Stimulated activated effector memory CD8-positive, alpha-beta T cell treated with anti-CD3 and anti-CD28 coated beads, Interleukin-12 subunit alpha, Interleukin-12 subunit beta, amount 100 ng/mL, for 72 hours (primary cell): ENCODE data around the gene MICAL3.
A peak's percentile ranks its signal among the peaks of the same experiment; 100 is the strongest.

ENCODE experiments used
- ATAC-seq: fragments of 150-1000 bp; cut with Tn5 transposase; 2 replicates; pipeline ENCODE4 v1.10.0; 2021
- DNase-seq, 2 donors: peaks; one replicate each; pipeline ENCODE4 v3.0.0; 2021 to 2022; ENCODE audit warnings: low spot score in 2 of 2
- H3K27ac Mint-ChIP-seq: one replicate; pipeline ENCODE4 v1.8.0; 2022; ENCODE audit warnings: mild to moderate bottlenecking, mixed read lengths
- H3K36me3 Mint-ChIP-seq: one replicate; pipeline ENCODE4 v1.8.0; 2022; ENCODE audit warnings: mild to moderate bottlenecking, mixed read lengths
- H3K4me1 Mint-ChIP-seq: one replicate; pipeline ENCODE4 v1.8.0; 2022; ENCODE audit warnings: mixed read lengths
- H3K4me3 Mint-ChIP-seq: one replicate; pipeline ENCODE4 v1.8.0; 2022; ENCODE audit warnings: mild to moderate bottlenecking, mixed read lengths
- H3K9me3 Mint-ChIP-seq: one replicate; pipeline ENCODE4 v1.8.0; 2022; ENCODE audit warnings: mixed read lengths

Gene MICAL3

DNA sequence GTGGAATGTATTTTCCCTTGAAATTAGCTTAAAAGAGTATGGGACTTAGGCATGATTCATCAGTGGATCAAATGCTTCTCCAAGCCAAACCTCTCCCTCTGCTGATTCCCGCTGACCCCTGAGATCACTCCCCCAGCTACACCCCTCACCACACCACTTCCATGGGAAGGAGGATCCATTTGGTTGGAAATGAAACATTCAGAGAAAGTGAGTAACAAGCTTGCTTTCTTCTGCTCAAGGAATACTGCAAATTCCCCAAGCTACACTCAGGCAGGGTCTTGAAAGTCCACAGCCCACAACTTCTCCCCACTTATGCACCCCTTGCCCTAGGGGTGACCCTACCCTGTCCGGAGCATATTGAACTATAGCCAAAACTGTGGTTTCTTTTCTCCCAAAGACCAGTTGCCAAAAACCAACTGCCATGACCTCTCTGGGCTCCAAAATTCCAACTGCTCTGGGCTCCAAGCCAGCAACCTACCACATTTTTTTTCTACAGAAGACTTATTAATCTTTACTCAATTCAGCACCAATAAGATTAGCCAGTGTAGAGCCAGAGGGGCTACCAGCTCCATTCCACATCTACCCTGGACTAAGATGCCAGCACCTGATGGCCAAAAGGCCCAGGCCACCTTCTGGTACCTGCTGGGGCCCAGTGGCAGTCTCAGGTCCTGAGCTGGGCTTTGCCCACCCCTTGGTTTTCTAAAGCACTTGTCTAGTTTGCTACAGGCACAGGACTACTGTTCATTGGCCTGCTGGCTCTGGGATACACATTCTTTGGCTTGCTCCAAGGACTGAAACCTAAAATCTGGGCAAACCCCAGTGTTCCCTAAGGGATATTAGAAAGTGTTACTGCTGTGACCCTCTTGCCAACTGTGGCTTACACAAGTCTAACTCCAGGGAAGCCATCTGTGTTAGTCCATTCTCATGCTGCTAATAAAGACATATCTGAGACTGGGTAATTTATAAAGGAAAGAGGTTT is 101.1 kb downstream of the MICAL3 start:
- Mint-ChIP-seq H3K4me1 (peaks cover 53% of the 10 kb centered on the region), H3K4me3 (no peak overlapping the region), H3K9me3 (no peaks in the 10 kb centered on the region), H3K27ac (no peak overlapping the region), H3K36me3 (no peaks in the 10 kb centered on the region)
- ATAC-seq (no peak), DNase-seq (no peak)

- DNase-seq = no peak
- peaks cover 45% of the 10 kb centered on the region for H3K4me1 Mint-ChIP-seq
These were observed 102.2 kb downstream of the MICAL3 start for GRCh38 chr22:17921871-17922821.

DNA sequence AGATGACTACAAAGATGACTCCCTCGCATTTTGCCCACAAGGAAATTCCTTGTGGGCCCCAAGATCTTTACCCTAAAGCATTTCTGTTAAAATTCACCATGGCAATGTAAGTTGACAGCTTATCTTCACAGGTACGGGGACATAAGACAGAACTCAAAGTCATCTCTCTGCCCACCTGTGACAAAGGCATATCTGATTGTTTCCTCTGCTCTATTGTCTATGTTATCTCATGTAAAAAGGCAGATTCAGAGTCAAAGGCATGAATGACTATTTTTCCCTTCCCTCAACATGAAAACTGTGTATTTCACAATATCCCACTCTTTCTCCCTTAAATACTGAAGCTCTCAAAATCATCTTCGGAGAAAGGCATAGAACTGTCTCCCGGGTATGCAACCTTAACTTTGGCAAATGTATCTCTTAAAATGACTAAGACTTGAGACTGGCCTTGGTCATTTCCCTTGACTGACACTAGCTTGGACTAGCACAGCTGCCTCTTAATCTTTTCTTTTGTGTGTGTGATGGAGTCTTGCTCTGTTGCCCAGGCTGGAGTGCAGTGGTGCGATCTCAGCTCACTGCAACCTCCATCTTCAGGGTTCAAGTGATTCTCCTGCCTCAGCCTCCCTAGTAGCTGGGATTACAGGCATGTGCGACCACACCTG is 103.2 kb downstream of the MICAL3 start:
- Mint-ChIP-seq H3K27ac (peak overlapping the region; percentile 9), H3K36me3 (no peaks in the 10 kb centered on the region), H3K9me3 (no peaks in the 10 kb centered on the region), H3K4me3 (no peak overlapping the region), H3K4me1 (peaks cover 38% of the 10 kb centered on the region)
- DNase-seq (no peak), ATAC-seq (no peak)

More at GRCh38 chr22:17921871-17922821, 102.2 kb downstream of the MICAL3 start:
- H3K27ac Mint-ChIP-seq = no peak overlapping the region
- no peak for ATAC-seq
- no peak overlapping the region for H3K4me3 Mint-ChIP-seq
- H3K36me3 Mint-ChIP-seq = no peaks in the 10 kb centered on the region
- no peaks in the 10 kb centered on the region for H3K9me3 Mint-ChIP-seq

- DNase-seq = no peak
- H3K27ac Mint-ChIP-seq = no peak overlapping the region
- no peaks in the 10 kb centered on the region for H3K36me3 Mint-ChIP-seq
- H3K9me3 Mint-ChIP-seq = no peaks in the 10 kb centered on the region
- no peak for ATAC-seq
- H3K4me3 Mint-ChIP-seq = no peak overlapping the region
- H3K4me1 Mint-ChIP-seq = peaks cover 38% of the 10 kb centered on the region
These were observed 104.2 kb downstream of the MICAL3 start for GRCh38 chr22:17920145-17920605.

- Mint-ChIP-seq H3K36me3 (no peaks in the 10 kb centered on the region), H3K4me1 (peaks cover 38% of the 10 kb centered on the region), H3K27ac (no peak overlapping the region), H3K4me3 (no peak overlapping the region), H3K9me3 (no peaks in the 10 kb centered on the region)
- DNase-seq = no peak
- ATAC-seq = no peak
These were observed 104.9 kb downstream of the MICAL3 start for GRCh38 chr22:17919276-17920144.

DNA sequence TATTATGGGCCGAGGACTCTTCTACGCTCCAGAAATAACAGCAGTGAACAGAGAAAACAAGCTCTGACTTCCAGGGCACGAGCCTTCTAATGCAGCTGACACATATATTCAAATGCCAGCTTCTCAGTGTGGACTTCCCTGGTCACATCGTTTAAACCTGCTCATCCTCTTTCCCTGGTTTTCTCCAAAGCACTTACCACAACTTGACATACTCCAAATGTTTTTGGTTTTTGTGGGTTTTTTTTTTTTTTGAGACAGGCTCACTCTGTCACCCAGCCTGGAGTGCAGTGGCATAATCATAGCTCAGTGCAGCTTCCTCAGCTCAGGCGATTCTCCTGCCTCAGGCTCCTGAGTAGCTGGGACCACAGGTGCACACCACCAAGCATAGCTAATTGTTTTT is 105.5 kb downstream of the MICAL3 start:
- Mint-ChIP-seq H3K9me3 (no peaks in the 10 kb centered on the region), H3K27ac (no peak overlapping the region), H3K36me3 (no peaks in the 10 kb centered on the region), H3K4me1 (peaks cover 38% of the 10 kb centered on the region), H3K4me3 (no peak overlapping the region)
- ATAC-seq = no peak
- no peak for DNase-seq

GRCh38 chr22:17917490-17917983 is 106.8 kb downstream of the MICAL3 start:
- peaks cover 29% of the 10 kb centered on the region for H3K4me1 Mint-ChIP-seq
- no peaks in the 10 kb centered on the region for H3K9me3 Mint-ChIP-seq
- DNase-seq (no peak), ATAC-seq (peak; percentile 65)
- no peak overlapping the region for H3K27ac Mint-ChIP-seq
- H3K4me3 Mint-ChIP-seq = no peak overlapping the region
- no peaks in the 10 kb centered on the region for H3K36me3 Mint-ChIP-seq

DNA sequence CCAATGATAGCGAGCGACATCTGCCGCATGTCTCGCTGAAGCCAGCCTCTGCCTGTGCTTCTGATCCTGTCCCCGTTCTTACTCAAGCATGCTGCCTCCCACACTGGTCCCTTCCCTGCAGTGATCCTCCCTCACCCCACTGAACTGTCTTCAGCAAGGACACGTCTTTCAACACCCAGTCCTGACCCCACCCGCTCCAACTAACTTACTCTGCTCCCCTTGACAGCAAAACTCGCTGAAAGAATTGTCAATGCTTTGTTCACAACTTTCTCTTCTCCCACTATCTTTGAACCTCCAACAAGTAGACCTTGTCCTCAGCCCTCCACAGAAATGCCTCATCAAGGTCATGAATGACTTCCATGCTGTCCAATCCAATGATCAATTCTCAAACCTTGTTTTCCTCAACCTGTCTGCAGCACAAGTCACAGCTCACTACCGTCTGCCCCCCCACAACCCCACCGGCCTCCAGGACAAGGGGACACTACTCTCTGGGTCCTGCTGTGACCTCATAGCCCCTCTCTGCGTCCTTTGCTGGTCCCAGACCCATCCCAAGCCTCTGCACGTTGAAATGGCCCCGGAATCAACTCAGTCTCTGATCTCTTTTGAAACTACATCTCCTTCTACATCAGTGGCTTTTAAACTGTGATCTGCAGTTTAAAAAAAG is 108.0 kb downstream of the MICAL3 start:
- Mint-ChIP-seq H3K27ac (no peak overlapping the region), H3K9me3 (no peaks in the 10 kb centered on the region), H3K4me3 (no peak overlapping the region), H3K4me1 (peaks cover 18% of the 10 kb centered on the region), H3K36me3 (no peaks in the 10 kb centered on the region)
- DNase-seq = no peak
- ATAC-seq = no peak

- Mint-ChIP-seq H3K4me3 (no peak overlapping the region), H3K27ac (no peak overlapping the region), H3K36me3 (no peaks in the 10 kb centered on the region), H3K9me3 (no peaks in the 10 kb centered on the region), H3K4me1 (peaks cover 11% of the 10 kb centered on the region)
- ATAC-seq = no peak
- no peak for DNase-seq
These were observed 108.7 kb downstream of the MICAL3 start for GRCh38 chr22:17915676-17916075.

GRCh38 chr22:17915188-17915587 is 109.2 kb downstream of the MICAL3 start:
- Mint-ChIP-seq H3K4me3 (no peak overlapping the region), H3K36me3 (no peaks in the 10 kb centered on the region), H3K27ac (no peak overlapping the region), H3K4me1 (peaks cover 6% of the 10 kb centered on the region), H3K9me3 (no peaks in the 10 kb centered on the region)
- no peak for ATAC-seq
- DNase-seq = no peak

DNA sequence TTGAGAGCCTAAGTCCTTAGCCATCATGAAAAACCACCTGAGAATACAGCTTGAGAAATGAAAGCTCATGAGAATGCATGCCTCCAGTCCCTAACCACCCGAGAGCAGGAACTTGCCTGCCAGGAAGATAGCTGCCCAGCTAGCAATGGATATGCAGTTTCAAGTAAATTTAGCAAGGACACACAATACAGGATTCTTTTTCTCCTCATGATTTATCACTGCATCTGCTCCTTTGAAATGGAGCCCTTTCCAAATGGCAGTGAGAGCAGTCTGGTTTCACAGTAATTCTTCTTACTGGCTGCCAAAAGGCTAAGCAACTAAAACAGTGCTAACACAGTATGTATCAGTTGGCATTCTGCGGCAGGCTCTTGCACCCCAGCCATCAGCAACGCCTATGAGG is 109.9 kb downstream of the MICAL3 start:
- no peak overlapping the region for H3K27ac Mint-ChIP-seq
- no peaks in the 10 kb centered on the region for H3K9me3 Mint-ChIP-seq
- DNase-seq (no peak), ATAC-seq (no peak)
- no peaks in the 10 kb centered on the region for H3K36me3 Mint-ChIP-seq
- H3K4me3 Mint-ChIP-seq = no peak overlapping the region
- no peaks in the 10 kb centered on the region for H3K4me1 Mint-ChIP-seq

GRCh38 chr22:17913801-17914347 is 110.5 kb downstream of the MICAL3 start:
- no peak overlapping the region for H3K4me3 Mint-ChIP-seq
- H3K27ac Mint-ChIP-seq = no peak overlapping the region
- no peaks in the 10 kb centered on the region for H3K36me3 Mint-ChIP-seq
- H3K9me3 Mint-ChIP-seq = no peaks in the 10 kb centered on the region
- ATAC-seq (no peak), DNase-seq (no peak)
- H3K4me1 Mint-ChIP-seq = no peaks in the 10 kb centered on the region

- H3K4me3 Mint-ChIP-seq = no peak overlapping the region
- ATAC-seq (no peak), DNase-seq (no peak)
- no peaks in the 10 kb centered on the region for H3K36me3 Mint-ChIP-seq
- H3K9me3 Mint-ChIP-seq = no peaks in the 10 kb centered on the region
- no peak overlapping the region for H3K27ac Mint-ChIP-seq
- no peaks in the 10 kb centered on the region for H3K4me1 Mint-ChIP-seq
These were observed 111.2 kb downstream of the MICAL3 start for GRCh38 chr22:17912945-17913721.
